Esophagus muscularis mucosa (tissue), 4 donors: ENCODE results near the gene KLRF1.

ENCODE experiments used
- EP300 ChIP-seq: sonication (generic); formaldehyde crosslinking; IDR thresholded peaks from one replicate; pipeline ENCODE4 v1.6.1; 2017; ENCODE audit warnings: antibody characterized with exemption
- POLR2A ChIP-seq: fragments of 450-650 bp; IDR thresholded peaks from one replicate; pipeline ENCODE4 v1.6.1; 2017; ENCODE audit warnings: antibody characterized with exemption, moderate library complexity, mild to moderate bottlenecking, low read depth
- POLR2AphosphoS5 ChIP-seq, 2 donors: sonication (generic); formaldehyde crosslinking; IDR thresholded peaks; one replicate each; pipeline ENCODE4 v1.6.1; 2017; ENCODE audit warnings: antibody characterized with exemption in 2 of 2
- TF ChIP-seq, protein P1 (sequence below), 3 experiments: fragments of 200-600 bp in 2 of 3; fragments of 450-650 bp in 1 of 3; sonication (generic) in 2 of 3; IDR thresholded peaks; one replicate each; pipeline ENCODE4 v1.5.1; 2017 to 2019; ENCODE audit warnings: antibody characterized with exemption in 3 of 3, mild to moderate bottlenecking in 2 of 3, moderate library complexity in 1 of 3

DNA sequence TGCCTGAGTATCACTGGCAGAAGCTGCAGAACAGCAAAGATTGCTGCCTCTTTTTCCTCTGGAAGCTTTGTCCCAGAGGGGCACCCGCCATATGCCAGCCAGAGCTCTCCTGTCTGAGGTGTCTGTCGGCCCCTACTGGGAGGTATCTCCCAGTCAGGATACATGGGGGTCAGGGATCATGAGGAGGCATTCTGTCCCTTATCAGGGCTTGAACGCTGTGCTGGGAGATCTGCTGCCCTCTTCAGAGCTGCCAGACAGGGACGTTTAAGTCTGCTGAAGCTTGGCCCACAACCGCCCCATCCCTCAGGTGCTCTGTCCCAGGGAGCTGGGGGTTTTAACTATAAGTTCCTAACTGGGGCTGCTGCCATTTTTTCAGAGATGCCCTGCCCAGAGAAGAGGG is 21.6 kb downstream of the KLRF1 start:
- TF ChIP-seq, protein P1, sequence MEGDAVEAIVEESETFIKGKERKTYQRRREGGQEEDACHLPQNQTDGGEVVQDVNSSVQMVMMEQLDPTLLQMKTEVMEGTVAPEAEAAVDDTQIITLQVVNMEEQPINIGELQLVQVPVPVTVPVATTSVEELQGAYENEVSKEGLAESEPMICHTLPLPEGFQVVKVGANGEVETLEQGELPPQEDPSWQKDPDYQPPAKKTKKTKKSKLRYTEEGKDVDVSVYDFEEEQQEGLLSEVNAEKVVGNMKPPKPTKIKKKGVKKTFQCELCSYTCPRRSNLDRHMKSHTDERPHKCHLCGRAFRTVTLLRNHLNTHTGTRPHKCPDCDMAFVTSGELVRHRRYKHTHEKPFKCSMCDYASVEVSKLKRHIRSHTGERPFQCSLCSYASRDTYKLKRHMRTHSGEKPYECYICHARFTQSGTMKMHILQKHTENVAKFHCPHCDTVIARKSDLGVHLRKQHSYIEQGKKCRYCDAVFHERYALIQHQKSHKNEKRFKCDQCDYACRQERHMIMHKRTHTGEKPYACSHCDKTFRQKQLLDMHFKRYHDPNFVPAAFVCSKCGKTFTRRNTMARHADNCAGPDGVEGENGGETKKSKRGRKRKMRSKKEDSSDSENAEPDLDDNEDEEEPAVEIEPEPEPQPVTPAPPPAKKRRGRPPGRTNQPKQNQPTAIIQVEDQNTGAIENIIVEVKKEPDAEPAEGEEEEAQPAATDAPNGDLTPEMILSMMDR (IDR thresholded peaks at IDR 0.05), result no peak
- TF ChIP-seq POLR2AphosphoS5 (IDR thresholded peaks at IDR 0.05), result no peak
- TF ChIP-seq POLR2A, result no peak
- no peak for TF ChIP-seq EP300
